HG02610 (cell line): ENCODE results near the gene LILRA2.
A peak's percentile ranks its signal among the peaks of the same experiment; 100 is the strongest.
"Not testable (repeated sequence)": the region's sequence is repeated elsewhere in the genome, so short reads cannot be mapped to it uniquely, and the experiment has no call there.

Experiments
- ATAC-seq: cut with Tn5 transposase; IDR thresholded peaks from one replicate; pipeline ENCODE4 v1.9.1; 2021; ENCODE audit warnings: mild to moderate bottlenecking, moderate library complexity; ENCODE audit not compliant: unreplicated experiment

Gene LILRA2

DNA sequence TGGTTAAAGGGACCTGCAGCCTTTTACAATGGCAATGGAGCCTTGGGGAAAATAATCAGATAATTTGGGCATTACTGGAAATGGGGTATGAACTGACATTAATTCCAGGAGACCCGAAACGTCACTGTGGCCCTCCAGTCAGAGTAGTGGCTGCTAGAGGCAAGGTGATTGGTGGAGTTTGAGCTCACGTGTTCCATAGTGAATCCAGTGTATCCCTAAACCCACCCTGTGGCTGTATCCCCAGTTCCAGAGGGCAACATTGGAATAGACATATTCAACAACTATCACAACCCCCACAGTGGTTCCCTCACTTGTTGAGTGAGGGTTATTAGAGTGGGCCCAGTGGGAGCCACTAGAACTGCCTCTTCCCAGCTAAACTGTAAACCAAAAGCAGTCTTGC, 3.3 kb upstream of the LILRA2 start:
- ATAC-seq, result no peak

DNA sequence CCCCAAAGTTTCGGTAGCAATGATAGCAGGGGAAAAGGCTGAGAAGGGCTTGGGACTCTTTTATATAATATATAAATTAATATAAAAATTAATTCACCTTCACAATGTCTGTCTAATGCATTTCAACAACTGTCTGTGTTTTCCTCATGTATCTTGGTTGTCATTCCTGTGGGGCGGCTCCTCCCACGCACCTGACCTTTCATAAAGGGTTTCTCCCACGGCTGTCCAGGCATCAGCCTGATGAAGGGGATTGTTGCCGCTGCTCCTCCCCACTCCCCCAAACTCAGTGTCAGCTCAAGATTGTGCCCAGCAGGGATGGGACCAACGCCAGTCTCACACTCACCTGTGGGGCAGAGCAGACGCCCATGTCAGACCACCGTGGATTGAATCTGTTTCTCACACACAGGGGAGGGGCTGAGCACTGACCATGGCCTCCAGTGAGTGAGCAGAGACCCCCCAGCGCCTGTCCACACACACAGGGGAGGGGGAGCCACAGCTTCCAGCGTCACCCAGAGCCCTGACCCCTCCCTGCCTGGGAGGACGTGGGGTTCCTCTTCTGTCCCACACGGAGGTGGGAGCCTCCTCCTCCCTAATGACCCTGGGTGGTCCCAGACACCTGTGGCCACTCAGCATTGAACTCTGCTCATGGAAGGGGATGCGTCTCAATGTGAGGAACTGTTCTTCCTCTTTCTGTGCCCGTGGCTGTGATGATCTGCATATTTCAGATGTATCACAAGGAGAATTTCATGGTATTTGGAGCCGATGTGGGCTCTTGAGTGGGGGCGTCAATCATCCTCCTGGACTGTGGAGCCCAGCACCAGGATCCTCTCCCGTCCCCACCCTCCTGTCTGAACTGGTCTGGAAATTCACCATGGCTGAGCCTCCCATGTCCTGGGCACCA, 1.6 kb upstream of the LILRA2 start:
- not testable (repeated sequence) for ATAC-seq

DNA sequence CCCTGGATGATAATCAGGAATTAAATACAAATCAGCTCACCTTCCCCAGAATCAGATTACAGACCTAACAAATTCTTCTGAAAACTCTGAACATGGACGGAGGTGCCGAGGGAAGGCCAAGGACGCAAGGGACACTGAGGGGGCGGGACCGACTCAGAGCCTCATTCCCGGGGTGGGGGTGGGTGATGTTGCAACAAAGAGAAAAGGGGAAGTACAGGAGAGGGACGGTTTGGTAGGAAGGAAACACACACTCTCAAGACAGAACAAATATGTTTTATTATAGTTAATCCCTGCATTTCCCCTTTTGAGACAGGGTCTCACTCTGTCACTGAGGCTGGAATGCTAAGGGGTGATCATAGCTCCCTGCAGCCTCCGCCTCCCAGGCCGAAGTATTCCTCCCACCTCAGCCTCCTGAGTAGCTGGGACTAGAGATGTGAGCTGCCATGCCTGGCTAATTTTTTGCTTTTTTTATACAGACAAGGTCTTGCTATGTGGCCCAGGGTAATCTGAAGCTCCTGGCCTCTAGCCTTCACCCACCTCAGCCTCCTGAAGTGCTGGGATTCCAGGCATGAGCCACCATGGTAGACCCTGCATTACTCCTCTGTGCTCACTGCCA, 786 bp upstream of the LILRA2 start:
- ATAC-seq, result no peak

DNA sequence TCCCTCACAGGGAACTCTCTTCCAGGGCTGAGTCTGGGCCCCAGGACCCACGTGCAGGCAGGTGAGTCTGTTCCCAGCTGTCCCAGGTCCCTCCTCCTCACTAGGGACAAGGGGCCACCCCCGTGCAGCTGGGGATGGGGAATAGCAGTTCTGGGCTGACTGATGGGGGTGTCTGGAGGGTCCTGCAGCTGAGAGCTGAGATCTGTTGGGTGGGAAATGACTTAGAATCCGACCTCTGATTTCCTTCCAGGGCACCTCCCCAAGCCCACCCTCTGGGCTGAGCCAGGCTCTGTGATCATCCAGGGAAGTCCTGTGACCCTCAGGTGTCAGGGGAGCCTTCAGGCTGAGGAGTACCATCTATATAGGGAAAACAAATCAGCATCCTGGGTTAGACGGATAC, 461 bp downstream of the LILRA2 start:
- no peak for ATAC-seq

DNA sequence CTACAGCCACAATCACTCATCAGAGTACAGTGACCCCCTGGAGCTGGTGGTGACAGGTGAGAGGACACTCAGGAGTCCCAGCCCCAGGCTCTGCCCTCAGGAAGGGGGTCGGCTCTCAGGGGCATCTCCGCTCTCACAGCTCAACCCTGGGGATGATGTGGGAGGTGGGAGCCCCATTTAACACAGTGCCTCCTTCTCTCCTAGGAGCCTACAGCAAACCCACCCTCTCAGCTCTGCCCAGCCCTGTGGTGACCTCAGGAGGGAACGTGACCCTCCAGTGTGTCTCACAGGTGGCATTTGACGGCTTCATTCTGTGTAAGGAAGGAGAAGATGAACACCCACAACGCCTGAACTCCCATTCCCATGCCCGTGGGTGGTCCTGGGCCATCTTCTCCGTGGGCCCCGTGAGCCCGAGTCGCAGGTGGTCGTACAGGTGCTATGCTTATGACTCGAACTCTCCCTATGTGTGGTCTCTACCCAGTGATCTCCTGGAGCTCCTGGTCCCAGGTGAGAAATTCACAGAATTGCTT, 1.0 kb downstream of the LILRA2 start:
- ATAC-seq, result no peak

DNA sequence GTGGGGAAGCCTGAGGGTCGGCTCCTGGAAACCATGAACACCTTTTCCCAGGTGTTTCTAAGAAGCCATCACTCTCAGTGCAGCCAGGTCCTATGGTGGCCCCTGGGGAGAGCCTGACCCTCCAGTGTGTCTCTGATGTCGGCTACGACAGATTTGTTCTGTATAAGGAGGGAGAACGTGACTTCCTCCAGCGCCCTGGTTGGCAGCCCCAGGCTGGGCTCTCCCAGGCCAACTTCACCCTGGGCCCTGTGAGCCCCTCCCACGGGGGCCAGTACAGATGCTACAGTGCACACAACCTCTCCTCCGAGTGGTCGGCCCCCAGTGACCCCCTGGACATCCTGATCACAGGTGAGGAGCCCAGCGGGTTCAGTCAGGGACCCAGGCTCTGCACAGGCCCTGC, 1.6 kb downstream of the LILRA2 start:
- not testable (repeated sequence) for ATAC-seq

DNA sequence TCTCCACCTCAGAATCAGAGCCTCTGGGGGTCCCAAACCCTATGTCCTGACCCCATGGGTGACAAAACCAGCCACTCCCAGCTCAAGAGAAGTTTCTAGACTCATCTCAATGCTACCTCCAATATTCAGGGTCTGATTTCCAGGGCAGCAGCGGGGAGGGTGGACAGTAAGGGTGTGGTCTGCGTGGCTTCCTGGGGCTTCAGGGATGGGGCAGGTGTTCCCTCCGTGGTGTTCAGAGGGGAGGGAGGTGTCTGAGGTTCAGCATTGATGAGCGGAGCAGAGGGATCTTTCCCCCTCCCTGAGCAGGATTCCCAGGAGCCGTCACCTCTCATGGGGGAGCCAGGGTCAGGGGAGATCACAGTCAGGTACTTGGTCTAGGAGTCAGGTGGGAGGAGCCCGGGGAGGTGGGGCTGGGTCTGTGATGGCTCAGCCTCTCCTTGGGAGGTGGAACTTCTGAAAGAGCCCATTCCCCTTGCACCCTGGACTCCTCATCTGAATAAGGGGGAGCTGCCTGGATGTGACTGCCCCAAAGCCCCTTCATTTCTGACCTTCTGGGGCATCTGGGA, 2.9 kb downstream of the LILRA2 start:
- ATAC-seq, result no peak

DNA sequence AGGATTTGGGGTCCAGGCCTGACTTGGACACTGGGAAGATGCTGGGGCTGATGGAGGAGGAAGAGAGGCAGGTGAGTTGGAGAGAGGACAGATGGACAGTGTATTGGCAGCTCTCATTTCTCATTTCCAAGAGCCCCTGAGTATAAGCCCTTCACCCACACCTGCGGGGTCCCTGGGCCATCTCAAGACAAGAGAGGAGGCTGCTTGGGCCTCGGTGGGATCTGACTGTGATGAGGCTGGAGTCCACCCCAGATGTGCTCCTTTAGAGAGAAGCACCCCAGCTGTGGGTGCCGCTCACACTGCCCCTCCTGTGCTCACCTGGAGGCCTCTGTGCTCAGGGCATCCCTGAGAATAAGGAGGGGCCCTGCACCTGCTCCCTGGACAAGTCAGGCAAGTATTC, 3.7 kb downstream of the LILRA2 start:
- no peak for ATAC-seq

DNA sequence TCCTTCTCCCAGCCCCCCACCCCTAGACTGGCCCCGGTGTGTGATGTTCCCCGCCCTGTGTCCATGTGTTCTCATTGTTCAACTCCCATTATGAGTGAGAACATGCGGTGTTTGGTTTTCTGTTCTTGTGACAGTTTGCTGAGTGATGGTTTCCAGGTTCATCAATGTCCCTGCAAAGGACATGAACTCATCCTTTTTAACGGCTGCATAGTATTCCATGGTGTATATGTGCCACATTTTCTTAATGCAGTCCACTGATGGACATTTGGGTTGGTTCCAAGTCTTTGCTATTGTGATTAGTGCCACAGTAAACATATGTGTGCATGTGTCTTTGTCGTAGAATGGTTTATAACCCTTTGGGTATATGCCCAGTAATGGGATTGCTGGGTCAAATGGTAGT, 4.7 kb downstream of the LILRA2 start:
- ATAC-seq, result not testable (repeated sequence)

DNA sequence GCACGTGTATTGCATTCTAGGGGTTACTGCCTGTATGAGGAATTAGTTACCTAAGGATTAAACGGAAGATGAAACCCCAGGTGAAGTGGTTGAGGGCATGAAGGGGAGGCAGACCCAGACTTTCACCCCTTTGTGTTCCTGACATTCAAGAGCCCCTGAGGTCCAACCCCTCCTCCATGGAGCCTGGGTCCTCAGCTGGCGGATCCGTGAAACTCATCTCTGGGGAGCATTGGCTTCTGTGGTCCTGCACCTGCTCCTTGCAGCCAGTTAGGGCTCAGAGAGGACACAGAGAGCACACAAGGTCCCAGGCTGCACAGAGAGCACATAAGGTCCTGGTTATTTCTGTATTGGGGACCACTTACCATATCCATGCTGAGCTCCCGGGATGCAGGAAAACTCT, 12.8 kb downstream of the LILRA2 start:
- no peak for ATAC-seq

DNA sequence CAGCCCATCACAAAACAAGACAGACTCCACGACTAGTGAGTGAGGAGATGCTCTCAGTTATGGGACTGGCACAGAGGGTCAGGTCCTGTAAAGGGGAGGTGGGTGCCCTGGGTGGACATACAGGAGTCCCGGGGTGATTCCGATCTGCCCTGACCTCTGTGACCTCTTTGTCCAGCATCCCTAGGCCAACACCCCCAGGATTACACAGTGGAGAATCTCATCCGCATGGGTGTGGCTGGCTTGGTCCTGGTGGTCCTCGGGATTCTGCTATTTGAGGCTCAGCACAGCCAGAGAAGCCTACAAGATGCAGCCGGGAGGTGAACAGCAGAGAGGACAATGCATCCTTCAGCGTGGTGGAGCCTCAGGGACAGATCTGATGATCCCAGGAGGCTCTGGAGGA, 13.4 kb downstream of the LILRA2 start:
- no peak for ATAC-seq

DNA sequence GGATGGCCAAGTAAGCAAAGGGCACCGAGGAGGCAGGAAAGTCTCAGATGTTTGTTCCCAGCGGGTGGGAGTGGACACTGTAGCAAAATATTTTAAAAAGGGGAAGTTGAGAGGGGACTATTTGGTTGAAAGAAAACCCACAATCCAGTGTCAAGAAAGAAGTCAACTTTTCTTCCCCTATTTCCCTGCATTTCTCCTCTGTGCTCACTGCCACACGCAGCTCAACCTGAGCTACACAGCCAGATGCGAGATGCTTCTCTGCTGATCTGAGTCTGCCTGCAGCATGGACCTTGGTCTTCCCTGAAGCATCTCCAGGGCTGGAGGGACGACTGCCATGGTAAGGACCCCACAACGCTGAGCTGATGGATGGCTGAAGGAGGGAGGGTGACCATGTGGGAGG, 19.9 kb downstream of the LILRA2 start, which contains the start of gene LILRA1:
LILRA1 (plus strand) TSS at position 188 of the 400 bp plus-strand sequence. CDS start 613 bp downstream, outside the sequence.
- ATAC-seq, result not testable (repeated sequence)

DNA sequence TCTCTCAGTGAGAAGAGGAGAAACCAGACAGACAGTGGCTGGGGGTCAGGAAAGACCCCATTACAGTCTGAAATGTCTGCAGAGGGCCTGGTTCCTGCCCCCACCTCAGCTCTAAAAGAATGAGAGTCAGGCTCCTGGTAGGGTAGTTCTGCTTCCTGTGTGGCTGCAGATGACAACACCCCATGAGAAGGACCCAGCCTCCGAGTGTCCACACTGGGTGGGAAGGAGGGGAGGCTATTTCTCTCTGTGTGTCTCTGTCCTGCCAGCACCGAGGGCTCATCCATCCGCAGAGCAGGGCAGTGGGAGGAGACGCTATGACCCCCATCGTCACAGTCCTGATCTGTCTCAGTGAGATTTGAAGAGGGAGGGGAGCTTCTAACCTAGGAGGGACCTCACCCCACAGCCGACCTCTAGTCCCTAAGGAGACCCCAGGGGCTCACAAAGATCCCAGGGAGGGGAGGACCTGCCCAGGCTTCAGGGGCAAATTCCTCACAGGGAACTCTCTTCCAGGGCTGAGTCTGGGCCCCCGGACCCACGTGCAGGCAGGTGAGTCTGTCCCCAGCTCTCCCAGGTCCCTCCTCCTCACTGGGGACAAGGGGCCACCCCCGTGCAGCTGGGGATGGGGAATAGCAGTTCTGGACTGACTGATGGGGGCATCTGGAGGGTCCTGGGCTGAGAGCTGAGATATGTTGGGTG, 20.5 kb downstream of the LILRA2 start:
- not testable (repeated sequence) for ATAC-seq

DNA sequence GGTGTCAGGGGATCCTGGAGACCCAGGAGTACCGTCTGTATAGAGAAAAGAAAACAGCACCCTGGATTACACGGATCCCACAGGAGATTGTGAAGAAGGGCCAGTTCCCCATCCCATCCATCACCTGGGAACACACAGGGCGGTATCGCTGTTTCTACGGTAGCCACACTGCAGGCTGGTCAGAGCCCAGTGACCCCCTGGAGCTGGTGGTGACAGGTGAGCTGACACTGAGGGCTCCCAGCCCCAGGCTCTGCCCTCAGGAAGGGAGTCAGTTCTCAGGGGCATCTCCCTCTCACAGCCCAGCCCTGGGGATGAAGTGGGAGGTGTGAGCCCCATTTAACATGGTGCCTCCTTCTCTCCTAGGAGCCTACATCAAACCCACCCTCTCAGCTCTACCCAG, 21.1 kb downstream of the LILRA2 start:
- no peak for ATAC-seq

DNA sequence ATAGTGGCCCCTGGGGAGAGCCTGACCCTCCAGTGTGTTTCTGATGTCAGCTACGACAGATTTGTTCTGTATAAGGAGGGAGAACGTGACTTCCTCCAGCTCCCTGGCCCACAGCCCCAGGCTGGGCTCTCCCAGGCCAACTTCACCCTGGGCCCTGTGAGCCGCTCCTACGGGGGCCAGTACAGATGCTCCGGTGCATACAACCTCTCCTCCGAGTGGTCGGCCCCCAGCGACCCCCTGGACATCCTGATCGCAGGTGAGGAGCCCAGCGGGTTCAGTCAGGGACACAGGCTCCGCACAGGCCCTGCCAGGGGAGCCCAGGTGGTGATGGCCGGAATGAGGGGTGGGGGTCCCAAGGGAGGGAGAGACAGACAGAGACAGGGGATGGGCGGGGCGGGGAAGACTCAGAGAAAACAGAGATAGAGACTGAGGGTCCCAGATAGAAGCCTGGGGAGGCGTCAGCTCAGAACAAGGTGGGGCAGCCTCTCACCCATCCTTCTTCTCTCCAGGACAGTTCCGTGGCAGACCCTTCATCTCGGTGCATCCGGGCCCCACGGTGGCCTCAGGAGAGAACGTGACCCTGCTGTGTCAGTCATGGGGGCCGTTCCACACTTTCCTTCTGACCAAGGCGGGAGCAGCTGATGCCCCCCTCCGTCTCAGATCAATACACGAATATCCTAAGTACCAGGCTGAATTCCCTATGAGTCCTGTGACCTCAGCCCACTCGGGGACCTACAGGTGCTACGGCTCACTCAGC, 22.3 kb downstream of the LILRA2 start:
- ATAC-seq, result not testable (repeated sequence)

DNA sequence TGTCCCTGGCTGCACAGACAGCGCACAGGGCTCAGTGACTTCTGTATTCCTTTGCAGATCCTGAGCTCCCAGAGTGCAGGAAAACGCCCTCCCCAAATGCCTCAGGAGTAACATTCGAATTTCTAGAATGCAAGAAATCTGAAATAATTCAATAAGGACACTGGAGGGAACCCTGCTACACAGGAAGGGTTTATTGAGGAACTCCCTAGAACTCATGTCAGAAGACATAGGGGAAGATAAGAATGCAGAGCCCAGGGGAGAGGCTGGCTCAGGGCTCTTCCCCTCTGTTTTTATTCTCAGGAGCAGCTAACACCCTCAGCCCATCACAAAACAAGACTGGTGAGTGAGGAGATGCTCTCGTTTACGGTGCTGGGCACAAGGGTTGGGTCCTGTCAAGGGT, 26.6 kb downstream of the LILRA2 start:
- no peak for ATAC-seq

DNA sequence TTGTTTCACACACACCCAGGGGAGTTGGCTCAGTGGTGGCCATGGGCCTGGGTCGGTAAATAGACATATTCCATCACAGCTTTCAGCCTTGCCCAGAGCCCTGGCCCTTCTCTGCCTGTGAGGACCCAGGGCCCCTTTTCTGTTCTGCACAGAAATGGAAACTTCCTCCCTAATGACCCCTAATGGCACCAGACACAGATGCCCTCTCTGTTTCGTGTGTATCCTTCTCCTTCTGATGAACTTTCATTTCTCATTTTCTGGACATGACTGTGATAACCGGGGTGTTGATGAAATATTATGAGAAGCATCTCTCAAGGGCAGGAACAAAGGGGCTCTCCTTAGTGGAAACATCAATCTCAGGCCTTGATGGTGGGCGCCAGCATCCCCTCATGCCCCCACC, 32.6 kb downstream of the LILRA2 start:
- no peak for ATAC-seq

DNA sequence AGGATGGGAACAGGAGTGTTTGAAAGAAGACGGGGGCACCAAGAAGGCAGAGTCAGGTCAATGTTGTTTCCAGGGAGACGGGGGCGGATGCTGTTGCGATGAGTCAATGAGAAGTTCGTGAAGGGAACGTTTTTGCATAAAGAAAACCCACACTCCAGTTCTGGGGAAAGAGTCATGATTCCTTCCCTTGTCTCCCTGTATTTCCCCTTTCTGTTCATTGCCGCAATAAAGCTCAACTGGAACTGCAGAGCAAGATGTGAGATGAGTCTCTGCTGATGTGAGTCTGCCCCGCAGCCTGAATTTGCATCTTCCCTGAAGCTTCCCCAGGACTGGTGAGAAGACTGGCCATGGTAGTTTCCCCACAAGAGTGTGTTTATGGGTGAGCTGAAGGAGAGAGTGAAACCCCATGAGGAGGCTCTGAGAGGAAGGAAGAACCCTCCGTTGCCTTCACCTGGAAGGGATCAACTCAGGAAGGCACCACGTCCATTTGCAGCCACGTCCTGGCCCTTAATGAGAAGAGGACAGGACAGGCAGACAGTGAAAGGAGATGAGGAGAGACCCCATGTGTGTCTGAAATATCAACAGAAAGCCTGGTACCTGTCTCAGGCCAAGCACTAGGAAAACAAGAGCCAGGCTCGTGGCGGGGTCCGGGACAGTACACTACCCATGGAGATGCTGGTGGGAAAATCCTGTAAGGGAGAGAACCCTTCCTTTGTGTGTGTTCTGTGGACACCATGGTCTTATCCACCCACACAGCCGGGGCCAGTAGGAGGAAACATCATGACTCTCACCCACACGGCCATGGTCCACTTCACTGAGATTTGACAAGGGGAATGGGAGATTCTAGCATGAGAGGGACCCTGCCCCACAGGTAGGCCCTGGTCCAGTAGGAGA, 33.5 kb downstream of the LILRA2 start:
- peak; percentile 76 for ATAC-seq

DNA sequence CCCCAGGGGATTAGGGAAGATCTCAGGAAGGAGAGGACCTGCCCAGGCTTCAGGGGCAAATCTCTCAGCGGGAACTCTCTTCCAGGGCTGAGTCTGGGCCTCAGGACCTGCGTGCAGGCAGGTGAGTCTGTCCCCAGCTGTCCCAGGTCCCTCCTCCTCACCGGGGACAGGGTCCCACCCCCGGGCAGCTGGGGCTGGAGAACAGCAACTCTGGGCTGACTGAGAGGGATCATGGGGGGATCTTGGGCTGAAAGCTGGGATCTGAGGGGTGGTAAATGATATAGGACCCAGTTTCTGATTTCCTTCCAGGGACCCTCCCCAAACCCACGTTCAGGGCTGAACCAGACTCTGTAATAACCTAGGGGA, 34.2 kb downstream of the LILRA2 start:
- ATAC-seq, result no peak
